Bronchial smooth muscle cell (primary cell): ENCODE results near the gene DNAI4. TPM values are rescaled to one million over a fixed set of nuclear protein-coding genes. Genes with fewer than 3 reads are reported as not detected.

Experiments
- total RNA-seq: library from RNA; depleted of rRNA; stranded (reverse); fragments of >200 nt; gene quantifications from 2 replicates; pipeline ENCODE4 v1.2.1, GENCODE V29; 2014

DNAI4 gene
- total RNA-seq: 8.4 and 10.8 TPM in 2 replicates

GRCh38 chr1:66924756-66925557 is at the start of gene DNAI4, which contains the start of gene MIER1:
DNAI4 (minus strand) TSS chr1:66924856; CDS start chr1:66924831, 25 bp downstream.
MIER1 (plus strand) TSS chr1:66924990; CDS start chr1:66925029, 39 bp downstream.

Other genes starting within 250 kb of the DNAI4 start
- gene DYNLT5, start 172.4 kb downstream of the DNAI4 start, total RNA-seq: 0.16 TPM in 1 of 2 replicates, not detected in the other
- not detected in 2 replicates for gene INSL5, start 123.6 kb downstream of the DNAI4 start, total RNA-seq
- gene MIER1, start 134 bp upstream of the DNAI4 start, total RNA-seq: 28.1 and 38.2 TPM in 2 replicates
- 7.7 and 8.4 TPM in 2 replicates for gene SLC35D1, start 129.3 kb upstream of the DNAI4 start, total RNA-seq
- not detected in 2 replicates for gene C1orf141, start 210.1 kb upstream of the DNAI4 start, total RNA-seq
- not detected in 2 replicates for gene IL23R, start 241.6 kb upstream of the DNAI4 start, total RNA-seq